IPS-NIHi11 (cell line): ENCODE measurements around the gene UNC5CL.
A peak's percentile ranks its signal among the peaks of the same experiment; 100 is the strongest.
"Not testable (repeated sequence)": the region's sequence is repeated elsewhere in the genome, so short reads cannot be mapped to it uniquely, and the experiment has no call there.

ENCODE experiments used
- DNase-seq: peaks from one replicate; pipeline ENCODE4 v3.0.0; 2012; ENCODE audit warnings: mixed read lengths, low spot score

The UNC5CL gene

DNA sequence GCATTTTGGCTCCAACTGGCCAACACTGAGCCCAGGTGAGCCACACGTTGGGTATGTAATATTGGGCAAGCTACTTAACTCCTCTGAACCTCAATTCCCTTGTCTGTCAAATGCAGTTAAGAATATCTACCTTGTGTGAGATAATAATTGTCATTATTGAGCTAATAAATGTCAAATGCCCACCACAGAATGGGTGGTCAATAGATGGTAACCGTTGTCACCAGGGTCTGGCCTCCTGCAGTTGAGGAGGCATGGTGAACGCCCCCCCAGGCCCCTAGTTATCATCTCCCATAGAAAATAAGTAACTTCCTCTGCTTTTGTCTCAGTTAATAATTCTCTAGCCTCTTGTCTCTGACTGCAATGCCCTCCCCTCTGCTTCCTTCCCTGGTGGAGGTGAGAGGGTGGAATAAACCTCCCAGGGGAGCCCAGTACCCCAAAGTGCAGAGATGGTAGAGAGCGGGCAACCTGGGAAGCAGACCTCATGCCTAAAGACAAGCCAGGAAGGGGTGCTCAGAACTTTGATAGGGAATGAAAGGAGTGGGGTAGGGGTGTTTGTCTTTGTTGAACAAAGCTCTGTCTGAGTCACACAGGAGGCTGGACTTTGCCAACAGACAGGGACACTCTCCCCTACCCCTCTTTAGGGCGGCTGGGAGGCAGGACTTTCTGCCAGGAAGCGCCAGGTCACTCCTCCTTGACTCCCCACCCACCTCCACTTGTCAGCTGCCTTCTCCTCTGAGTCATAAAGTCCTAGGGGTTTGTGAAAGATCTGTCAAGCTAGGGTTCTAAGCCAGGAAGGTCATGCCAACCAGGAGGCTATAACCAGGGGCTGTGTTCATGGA, 1.3 kb upstream of the UNC5CL start:
- no peak for DNase-seq

DNA sequence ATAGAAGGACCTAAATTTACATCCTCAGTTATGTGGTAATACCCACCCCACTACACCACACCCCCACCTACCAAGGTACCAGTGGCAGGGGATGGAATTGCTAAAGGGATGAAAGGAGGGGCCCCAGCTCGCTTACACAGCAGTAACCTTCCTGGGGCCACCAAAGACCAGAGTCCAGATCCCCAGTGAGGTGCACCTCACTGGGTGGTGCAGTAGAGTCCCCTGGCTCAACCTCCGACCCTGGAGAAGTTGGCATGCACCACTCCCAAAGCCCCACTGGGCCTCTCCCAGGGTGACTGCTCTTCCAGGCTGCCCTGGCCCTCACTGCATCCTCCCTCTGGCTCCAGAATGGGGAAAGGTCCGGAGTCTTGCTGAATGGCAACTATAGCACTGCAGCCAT, 816 bp downstream of the UNC5CL start:
- DNase-seq, result no peak

DNA sequence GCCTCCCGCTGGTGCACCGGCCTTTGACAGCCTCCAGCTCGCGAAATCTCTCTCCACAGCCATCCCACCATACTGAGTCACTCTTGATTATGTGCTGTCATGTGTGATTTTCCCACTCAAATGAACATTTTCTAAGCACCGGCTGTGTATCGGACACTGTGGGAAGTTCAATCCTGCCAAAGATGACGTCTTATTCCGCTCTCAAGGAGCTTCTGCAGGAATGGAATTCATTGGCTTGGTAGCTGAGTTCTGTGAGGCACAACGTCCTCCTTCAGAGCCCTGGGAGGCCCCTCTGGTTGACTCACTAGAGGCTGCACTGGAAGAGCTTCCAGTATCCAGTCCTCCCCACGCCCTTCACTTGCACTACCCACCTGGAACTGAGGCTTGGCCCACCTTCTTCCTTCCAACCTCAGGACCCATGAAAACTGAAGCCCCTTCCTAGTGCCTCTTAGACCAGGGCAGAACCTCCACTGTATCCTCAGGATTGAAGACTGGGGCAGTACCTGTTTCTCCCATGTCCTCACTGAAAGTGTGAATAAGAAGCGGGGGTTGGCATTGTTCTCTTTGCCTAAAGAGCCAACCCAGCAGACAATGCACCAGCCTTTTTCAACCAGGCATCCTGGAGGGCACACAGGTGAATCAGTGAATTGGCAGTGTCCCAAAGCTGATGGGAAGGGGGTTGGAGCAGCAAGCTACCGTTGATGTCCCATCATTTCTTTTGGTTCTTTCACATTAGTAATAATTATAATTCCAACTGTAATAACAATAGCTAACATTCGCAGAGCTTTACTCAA, 1.7 kb downstream of the UNC5CL start:
- DNase-seq, result no peak

DNA sequence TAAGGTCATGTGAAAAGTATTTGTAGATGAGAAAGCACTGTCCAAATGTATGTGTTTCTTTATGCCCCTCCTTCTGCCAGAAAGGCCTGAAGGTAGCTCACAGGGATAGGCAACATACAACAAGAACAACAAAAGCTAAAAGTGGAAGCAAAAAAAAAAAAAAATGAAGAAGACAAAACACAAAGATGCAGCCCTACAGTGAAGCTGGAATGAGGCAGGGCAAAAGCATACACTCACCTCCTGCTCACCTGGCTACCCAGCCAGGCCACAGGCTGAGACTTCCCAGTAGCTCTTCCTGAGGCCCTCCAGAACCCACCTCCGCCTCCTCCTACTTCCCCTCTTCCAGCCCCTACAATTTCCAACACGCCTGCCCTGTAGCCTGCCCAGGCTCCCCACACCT, 2.4 kb downstream of the UNC5CL start:
- DNase-seq, result no peak

DNA sequence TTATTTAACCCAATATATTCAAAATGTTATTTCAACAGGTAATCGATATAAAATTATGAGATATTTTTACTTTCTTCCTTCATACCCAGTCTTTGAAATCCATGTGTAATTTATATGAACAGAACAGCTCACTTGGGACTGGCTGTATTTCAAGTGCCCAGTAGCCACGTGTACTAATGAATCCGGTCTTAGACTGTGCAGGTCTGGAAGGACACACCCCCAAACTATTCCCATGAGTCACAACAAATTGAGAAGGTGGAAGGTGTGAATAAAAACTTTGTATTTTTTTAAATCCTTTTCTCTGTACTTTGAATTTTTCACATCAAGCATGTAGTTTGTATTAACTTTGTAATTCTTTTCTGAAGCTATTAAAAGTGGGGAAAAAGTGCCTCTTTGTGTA, 2.8 kb downstream of the UNC5CL start:
- no peak for DNase-seq

DNA sequence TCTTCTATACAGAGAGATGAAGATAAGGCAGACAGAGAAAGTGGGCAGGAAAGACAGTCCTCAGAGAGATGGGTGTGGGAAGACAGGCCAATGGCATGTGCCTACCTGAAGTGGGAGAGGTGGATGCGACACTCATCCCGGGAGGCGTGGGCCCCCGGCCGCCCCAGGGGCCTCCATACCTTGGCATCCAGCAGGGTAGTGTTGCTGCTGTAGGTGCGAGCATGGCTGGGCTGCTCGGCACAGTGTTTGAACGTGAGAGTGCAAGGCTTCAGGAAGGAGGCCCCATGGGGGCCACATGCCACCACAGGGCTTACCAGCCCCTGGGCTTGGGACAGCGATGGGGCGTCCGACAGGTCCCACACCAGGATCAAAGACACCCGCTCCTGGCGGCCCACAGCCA, 5.2 kb downstream of the UNC5CL start:
- no peak for DNase-seq

DNA sequence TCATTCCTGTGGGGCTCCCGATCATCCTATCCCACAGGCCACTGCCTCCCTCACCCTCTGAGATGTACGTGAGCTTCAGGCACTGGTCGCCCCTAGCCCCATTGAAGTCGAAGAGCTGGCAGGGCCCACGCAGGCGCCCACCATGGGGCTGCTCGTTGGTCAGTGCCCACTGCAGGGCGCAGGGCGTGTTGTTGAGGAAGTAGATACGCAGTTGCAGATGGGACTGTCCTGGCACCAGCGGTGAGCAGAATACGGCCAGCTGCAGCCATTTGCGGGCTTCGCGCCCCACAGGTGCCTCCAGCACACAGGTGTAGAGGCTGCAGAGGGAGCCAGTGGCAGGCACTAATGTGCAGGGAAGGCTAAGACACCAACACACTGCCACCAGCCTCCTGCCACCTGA, 6.2 kb downstream of the UNC5CL start:
- no peak for DNase-seq

DNA sequence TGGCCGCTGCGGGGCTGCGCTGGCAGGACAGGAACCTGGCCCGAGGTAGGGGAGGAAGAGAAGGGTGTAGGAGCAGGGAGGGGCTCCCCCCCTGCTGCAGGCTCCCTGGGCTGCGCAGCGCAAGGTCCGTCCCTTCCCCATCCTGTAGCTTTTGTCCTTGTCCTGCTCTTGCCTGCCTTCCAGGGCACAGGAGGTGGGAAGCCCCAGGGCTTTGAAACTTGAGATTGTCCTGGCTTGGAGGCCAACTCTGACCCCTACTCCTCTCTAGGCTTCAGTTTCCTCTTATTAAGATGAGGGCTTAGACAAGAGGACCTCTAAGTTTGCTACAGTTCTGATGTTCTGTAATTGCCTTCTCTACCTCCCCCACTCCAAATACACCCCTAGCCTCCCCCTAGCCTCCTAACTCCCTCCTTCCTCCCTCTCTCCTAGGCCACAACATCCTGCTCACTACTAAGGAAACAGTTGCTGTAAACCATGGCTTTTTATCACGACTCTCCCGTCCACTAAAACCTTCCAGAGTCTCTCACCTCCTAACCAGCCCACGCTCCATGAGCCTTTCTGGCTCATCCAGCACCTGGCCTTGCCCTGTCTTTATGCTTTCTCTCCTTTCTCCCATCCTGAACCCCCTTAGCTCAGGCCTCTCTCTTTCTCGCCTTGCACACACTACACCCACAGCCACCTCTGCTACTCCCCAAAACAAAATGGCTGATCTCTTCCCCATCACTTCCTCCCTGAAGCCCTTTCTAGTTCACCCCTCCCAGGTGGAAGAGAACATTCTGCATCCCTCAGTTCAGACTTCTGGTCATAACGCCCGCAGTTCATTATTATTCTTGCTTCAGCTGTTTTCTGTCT, 10.2 kb downstream of the UNC5CL start:
- DNase-seq, result no peak

DNA sequence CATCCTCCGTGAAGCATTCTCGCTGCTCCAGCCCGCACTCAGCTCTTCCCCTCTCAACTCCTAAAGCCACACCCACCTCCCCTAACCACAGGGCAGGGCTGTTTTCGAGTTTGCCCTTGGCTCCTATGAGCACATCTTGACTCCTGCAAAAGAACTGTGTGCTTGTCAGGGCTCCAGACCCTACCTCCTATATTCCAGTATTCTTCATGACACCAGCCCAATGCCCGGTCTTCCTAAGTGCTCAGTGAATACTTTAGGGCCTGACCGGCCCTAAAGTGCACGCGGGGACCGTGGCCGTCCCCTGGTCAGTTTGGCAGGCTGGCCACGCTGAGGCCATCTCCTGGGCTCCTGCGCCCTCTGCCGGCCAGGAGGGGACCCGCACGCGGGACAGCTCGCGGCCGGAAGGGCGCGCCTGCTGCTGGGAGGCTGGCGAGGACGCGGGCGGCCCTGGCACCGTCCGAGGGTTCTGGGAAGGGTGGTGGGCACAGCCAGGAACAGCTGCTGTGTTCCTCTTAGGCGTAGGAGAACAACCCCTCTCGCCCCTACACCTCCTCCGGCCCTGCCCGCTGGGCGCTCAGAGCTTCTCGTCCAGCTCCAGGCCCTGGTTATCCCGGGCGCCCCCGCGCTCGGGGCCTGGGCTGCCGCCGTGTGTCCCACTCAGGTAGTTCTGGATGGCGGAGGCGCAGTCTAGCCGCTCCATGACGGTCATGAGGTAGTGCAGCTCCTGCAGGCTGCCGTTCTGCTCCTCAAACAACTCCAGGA, 11.0 kb downstream of the UNC5CL start:
- peak; percentile 93 for DNase-seq

DNA sequence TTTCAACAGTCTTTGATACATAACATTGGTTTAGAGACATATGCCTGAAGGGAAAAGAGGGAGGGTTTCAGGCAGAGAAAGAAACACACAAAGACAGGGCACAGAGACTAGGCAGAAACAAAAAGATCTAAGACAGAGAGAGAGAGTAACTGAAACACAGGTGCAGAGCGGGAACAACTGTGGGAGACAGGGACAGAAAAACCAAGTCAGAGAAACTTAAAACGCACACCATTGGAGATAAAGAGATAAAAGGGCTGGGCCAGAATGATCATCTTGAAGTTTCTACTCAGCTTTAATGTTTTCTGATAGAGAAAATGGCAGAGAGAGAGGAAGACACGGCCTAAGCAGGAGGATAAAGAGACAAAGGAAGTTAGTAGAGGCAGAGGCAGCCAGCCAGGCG, 11.8 kb downstream of the UNC5CL start:
- DNase-seq, result no peak

DNA sequence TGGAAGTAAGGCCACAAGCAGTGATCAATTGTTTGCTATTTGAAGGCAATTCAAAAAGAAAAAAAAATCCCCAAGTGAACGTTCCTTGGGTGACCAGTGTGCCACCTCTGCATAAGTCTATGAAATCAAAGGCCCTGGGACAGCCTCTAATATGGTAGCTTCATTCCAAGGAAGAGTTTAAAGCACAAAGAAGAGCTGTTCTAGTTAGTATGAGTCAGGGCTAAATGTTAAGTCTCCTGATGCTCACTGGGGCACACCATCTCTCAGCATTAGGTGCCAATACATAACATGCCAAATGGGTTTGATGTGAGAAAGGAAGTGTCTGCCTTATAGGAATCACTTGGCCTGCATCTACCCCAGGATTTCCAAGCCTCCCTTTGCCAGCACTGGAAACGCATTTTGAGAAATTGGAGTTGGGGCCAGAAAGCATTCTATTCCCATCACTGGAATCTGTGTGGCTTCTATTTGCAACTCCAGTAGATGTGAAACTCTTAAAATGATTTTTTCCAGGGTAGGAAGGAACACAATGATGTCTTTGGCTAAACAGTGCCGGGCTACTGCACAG, 13.0 kb downstream of the UNC5CL start:
- DNase-seq, result no peak

DNA sequence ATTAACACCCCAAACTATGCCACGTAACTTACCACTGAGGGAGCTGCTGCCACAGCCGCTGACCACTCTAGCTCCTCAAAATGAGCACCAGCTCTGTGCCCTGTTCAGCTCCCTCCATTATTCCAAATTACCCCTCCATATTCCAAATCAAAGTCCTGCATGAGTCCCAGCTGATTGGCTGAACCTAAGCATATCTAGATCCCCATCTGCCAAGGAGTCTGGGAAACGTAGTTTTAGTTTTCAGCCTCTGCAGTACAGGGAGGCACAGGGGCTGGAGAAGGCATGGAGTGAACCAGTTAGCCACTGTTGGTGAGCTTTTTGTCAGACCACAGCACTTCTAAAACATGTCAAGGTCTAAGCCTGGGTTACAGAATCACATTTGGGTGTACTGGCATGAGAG, 15.9 kb downstream of the UNC5CL start:
- DNase-seq, result no peak

DNA sequence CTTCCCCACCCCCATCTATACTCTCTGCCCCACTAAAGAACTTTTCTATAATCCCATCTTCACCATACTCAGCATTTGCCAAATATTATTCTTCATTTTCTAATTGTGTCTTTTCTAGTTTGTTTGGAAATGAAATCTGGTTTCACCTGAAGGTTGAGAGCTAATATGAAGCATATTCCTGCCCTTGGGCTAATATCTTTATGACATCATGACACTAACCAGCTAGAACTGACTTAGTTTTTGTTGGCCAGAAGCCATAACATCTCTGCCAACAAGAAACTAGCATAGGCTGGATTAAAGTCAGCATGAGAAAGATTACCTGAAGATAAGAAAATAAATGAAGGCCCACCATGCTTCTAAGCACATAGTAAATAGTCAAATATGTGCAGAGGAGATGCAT, 16.7 kb downstream of the UNC5CL start:
- no peak for DNase-seq

DNA sequence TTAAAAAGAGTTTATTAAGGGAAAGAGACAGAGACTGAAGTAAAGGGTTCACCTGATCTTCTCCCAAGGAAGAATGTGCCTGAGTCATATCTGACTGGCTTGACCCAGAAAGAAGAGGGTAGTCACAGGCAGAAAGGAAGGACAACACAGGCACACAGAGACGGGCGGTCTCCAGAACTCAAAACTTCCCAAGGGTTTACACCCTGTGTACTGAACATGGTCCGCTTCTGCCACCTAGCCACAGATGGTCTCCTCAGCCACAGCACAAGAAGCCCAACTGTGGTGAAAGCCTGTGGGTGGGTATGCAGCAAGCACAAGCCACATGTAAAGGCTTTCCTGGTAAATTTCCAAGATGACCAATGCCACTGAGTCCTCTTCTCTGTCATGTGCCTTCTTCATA, 17.2 kb downstream of the UNC5CL start:
- DNase-seq, result no peak

DNA sequence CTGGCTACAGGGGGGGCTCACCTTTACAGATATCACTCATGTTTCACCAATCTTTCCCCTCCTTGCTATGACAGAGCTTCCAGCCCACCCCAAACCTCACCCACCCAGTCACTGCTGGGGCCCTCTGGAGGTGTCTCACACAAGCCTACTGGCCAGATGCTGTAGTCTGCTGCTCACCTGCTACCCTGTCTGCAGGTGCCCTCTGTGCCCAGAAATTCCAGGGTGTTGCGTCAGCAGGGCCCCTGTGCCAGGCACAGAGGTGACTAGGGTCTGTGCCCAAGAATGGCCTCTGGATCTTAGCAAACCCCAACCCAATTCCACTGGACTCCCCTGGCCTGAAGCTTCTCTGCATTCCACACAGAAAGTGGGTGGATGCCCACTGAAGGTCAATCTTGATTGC, 21.4 kb downstream of the UNC5CL start:
- no peak for DNase-seq

DNA sequence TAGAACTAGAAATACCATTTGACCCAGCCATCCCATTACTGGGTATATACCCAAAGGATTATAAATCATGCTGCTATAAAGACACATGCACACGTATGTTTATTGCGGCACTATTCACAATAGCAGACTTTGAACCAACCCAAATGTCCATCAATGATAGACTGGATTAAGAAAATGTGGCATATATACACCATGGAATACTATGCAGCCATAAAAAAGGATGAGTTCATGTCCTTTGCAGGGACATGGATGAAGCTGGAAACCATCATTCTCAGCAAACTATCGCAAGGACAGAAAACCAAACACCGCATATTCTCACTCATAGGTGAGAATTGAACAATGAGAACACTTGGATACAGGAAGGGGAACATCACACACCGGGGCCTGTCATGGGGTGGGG, 23.2 kb downstream of the UNC5CL start:
- DNase-seq, result not testable (repeated sequence)

DNA sequence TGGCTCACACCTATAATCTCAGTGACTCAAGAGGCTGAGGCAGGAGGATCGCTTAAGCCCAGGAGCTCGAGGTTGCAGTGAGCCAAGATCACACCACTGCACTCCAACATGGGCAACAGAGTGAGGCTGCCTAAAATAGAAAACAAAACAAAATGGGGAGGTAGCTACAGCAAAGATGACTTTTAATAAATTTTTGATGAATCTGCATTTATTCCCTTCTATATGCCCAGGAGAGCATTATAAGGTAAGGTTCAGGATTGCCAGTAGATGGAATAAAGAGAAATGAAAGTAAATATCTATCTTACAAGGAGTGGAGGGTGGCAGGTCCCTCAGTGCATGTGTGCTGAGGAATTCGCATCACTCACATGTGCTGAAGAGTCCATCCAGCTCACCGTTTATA, 24.2 kb downstream of the UNC5CL start:
- no peak for DNase-seq

DNA sequence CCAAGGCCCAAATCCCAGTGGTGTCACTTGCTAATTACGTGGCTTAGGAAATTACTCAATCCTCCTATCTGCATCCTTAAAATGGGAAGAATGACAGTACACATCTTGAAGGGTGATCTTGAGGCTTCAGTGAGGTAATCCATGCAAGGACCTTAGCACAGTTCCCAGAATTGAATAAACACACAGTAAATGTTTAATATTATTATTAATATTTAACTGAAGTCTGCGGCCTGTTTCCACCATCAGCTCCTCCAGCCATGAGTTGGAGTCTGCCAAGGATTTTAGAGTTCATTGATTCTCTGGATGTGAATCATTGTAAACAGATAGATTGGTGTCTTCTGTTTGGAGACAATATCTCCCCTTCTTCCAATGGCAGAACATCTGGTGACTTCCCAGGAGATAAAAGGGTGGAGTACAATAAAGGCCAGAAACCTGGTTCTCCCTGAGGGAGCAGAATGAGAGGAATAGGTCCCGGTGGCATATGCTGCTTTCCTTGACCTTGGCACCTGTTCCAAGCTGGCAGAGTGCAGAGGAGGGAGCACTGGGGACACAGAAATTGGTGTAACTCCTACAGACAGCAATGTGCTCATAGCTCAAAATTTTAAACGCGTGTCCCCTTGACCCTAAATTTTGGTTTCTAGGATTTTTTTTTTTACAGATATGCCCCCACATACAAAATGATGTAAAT, 25.4 kb downstream of the UNC5CL start:
- DNase-seq, result no peak

DNA sequence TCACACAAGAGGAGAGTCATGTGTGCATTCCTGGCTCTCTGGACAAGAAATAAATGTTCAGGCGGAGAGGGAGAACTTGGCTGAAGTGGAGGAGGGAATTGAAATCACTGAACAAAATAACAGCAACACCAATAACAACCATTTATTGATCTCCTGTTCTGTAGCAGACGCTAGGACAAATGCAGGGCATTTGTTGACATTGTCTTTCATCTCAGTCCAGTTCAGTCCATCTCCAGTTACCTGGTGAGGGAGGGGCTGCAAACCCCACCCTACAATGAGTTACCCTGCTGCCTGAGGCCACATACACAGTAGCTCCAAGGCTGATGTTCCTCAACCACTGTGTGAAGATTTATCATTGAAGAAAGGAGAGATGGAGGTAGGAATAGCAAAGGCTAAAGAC, 27.3 kb downstream of the UNC5CL start:
- DNase-seq, result no peak

DNA sequence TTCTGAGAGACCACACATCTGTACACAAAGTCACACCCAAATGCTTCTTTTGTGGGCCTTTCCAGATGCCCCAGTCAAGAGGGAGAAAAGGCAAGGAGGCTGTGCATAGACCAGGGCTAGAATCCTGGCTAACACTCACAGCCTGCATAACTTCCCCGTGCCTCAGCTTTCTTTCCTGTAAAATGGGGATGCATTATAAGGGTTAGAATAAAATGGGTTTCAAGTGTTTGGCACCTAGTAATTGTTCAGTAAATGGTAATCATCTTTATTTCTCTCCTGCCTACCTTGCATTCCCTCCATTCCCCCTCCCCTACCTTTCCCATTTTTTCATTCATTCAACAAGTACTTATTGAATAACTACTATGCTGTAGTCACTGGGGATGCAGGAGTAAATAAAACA, 29.4 kb downstream of the UNC5CL start:
- no peak for DNase-seq

DNA sequence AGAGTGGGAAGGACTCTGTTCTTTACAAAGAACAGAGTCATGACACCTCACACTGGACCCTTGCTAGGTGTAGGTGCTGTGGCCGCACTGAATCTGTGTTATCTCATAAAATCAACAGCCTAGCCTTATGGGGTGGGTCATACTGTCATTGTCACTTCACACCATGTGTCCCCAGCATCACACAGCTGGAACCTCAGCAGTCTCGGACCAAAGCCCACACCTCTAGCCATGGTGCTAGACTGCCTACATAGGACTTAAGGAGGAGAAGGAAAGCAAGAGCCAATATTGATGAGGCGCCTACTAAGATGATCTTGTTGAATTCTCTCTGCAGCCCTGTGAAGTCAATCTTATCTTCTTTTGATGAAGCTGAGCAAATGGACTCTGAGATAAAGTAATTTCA, 31.0 kb downstream of the UNC5CL start:
- no peak for DNase-seq
